Measurements from ENCODE around the gene SBF1.
"Not testable (repeated sequence)": the region's sequence is repeated elsewhere in the genome, so short reads cannot be mapped to it uniquely, and the experiment has no call there.

SBF1 gene

GRCh38 chr22:50445071-50445879 lies 29.6 kb downstream of the SBF1 start:
- no peak for DNase-seq (ENCODE audit: low spot score)

GRCh38 chr22:50444663-50445062 lies 30.2 kb downstream of the SBF1 start:
- DNase-seq (ENCODE audit: low spot score) = no peak

GRCh38 chr22:50443801-50444625 lies 30.8 kb downstream of the SBF1 start:
- no peak for DNase-seq (ENCODE audit: low spot score)

- no peak for DNase-seq (ENCODE audit: low spot score)
These were observed 31.6 kb downstream of the SBF1 start for GRCh38 chr22:50443197-50443596.

DNA sequence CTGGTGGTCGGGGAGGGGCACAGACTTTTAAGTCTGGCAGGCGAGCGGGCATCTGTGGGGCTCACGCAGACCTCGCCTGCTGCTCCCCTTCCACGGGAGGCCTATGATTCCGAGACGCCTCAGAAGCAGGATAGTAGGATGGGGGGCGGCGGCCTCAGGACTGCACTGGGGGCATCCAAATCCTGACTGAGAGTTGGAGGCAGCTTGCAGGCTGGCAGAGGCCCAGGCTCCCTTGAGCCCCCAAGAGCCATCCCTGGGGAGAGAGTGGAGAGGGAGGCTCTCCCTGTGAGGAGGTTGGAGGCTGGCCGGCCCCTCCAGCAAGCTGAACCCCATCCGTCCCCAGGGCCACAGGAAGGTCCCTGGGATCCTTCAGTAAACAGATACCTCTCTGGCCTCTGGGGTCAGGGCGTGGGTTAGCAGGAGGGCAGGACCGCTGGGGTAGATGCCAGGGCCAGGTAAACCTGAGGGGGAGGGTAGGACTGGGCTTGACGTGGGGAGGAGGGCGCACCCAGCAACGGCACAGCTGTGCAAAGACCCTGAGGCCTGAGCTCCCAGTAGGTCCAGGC lies 33.3 kb downstream of the SBF1 start:
- no peak for DNase-seq (ENCODE audit: low spot score)

GRCh38 chr22:50440544-50441249 lies 34.1 kb downstream of the SBF1 start:
- no peak for DNase-seq (ENCODE audit: low spot score)

DNA sequence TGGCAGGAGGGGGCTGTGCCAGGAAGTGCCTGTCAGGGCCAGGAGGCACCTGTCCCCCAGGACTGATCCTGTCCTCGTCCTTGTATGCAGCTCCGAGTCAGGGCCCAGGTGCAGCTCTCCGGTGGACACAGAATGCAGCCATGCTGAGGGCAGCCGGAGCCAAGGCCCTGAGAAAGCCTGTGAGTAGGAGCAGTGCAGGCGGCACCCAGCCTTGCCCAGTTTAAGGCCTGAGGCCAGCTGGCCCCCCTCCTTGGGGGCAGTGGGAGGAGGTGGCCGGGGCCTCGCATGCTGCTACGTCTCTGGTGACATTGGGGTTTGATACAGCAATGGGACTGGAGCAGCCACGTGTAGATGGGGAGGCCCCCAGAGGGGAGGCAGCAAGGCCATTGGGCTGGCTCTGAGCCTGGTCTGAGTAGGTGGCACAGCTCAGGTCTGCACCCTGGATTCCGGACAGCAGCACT lies 34.9 kb downstream of the SBF1 start:
- no peak for DNase-seq (ENCODE audit: low spot score)

GRCh38 chr22:50439314-50439870 lies 35.4 kb downstream of the SBF1 start:
- DNase-seq (ENCODE audit: low spot score) = no peak

DNA sequence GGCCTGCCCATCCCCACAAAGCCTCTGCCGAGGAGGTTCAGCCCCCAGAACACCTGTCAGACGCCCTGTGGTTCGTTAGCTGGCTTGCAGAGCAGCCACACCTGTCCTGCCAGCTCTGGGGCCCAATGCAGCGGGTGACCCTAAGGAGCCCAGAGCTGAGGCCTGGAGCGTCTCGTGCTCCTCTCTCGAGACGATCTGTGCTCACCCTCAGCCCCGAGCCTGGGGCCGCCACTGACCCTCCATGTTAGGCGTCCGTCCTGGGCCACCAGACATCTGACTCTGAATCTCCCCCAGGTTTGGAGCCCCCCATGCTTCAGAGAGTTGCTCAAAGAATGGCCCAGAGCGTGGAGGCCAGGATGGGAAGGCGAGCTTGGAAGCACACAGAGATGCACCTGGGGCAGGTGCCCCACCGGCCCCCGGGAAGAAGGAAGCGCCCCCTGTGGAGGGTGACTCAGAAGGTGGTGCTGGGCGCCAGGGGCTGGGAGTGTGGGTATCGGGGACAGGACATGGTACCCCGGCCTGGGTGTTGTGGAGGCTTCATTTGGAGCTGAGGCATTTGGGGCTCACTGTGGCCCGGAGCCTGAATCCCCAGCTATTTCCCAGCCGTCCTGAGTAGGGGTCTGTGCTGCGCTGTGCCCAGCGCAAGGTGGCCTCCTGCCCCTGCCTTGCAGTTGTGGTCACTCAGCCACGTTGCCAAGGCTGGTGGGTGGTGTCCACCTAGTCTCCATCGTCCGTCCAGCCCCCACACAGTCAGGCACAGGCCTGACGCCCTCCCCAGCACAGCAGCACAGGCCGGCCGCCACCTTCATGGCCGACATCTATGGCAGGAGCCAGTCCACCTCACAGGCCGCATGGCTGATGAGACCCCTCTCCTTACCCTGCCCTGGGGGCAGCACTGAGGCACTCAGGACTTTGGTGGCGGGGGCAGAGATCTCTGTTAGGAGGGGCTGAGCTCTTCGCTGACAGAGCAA lies 36.2 kb downstream of the SBF1 start:
- DNase-seq (ENCODE audit: low spot score) = no peak

- DNase-seq (ENCODE audit: low spot score) = no peak
These were observed 37.1 kb downstream of the SBF1 start for GRCh38 chr22:50437511-50438304.

GRCh38 chr22:50436841-50437341 lies 37.9 kb downstream of the SBF1 start:
- DNase-seq (ENCODE audit: low spot score) = no peak

GRCh38 chr22:50436015-50436830 lies 38.6 kb downstream of the SBF1 start:
- DNase-seq (ENCODE audit: low spot score) = no peak

- DNase-seq (ENCODE audit: low spot score) = no peak
These were observed 39.4 kb downstream of the SBF1 start for GRCh38 chr22:50435291-50436014.

- no peak for DNase-seq (ENCODE audit: low spot score)
These were observed 40.0 kb downstream of the SBF1 start for GRCh38 chr22:50434849-50435248.

- not testable (repeated sequence) for DNase-seq (ENCODE audit: low spot score)
These were observed 41.8 kb downstream of the SBF1 start for GRCh38 chr22:50432877-50433510.

GRCh38 chr22:50432131-50432876 lies 42.5 kb downstream of the SBF1 start:
- no peak for DNase-seq (ENCODE audit: low spot score)

Measured in HuH-7 (cell line).